ENCODE data around the gene KCTD12.

KCTD12 gene

GRCh38 chr13:76860706-76861105 lies 25.5 kb downstream of the KCTD12 start:
- DNase-seq (ENCODE audit: low read depth in 2 of 3, low spot score in 2 of 3), result no peak

GRCh38 chr13:76854894-76855293 lies 31.3 kb downstream of the KCTD12 start:
- DNase-seq (ENCODE audit: low read depth in 2 of 3, low spot score in 2 of 3), result no peak

GRCh38 chr13:76853921-76854608 lies 32.1 kb downstream of the KCTD12 start:
- DNase-seq (ENCODE audit: low read depth in 2 of 3, low spot score in 2 of 3), result no peak

GRCh38 chr13:76853481-76853880 lies 32.7 kb downstream of the KCTD12 start:
- DNase-seq (ENCODE audit: low read depth in 2 of 3, low spot score in 2 of 3), result no peak

GRCh38 chr13:76852986-76853385 lies 33.2 kb downstream of the KCTD12 start:
- no peak for DNase-seq (ENCODE audit: low read depth in 2 of 3, low spot score in 2 of 3)

GRCh38 chr13:76851961-76852360 lies 34.2 kb downstream of the KCTD12 start:
- no peak for DNase-seq (ENCODE audit: low read depth in 2 of 3, low spot score in 2 of 3)

GRCh38 chr13:76849493-76849892 lies 36.7 kb downstream of the KCTD12 start:
- DNase-seq (ENCODE audit: low read depth in 2 of 3, low spot score in 2 of 3), result no peak

GRCh38 chr13:76848596-76848995 lies 37.6 kb downstream of the KCTD12 start:
- DNase-seq (ENCODE audit: low read depth in 2 of 3, low spot score in 2 of 3), result no peak

GRCh38 chr13:76846363-76846762 lies 39.8 kb downstream of the KCTD12 start:
- DNase-seq (ENCODE audit: low read depth in 2 of 3, low spot score in 2 of 3), result no peak

- DNase-seq (ENCODE audit: low read depth in 2 of 3, low spot score in 2 of 3), result no peak
Observed at GRCh38 chr13:76845865-76846264, 40.3 kb downstream of the KCTD12 start.

GRCh38 chr13:76845367-76845766 lies 40.8 kb downstream of the KCTD12 start:
- no peak for DNase-seq (ENCODE audit: low read depth in 2 of 3, low spot score in 2 of 3)

GRCh38 chr13:76837801-76838200 lies 48.4 kb downstream of the KCTD12 start:
- no peak for DNase-seq (ENCODE audit: low read depth in 2 of 3, low spot score in 2 of 3)

GRCh38 chr13:76836311-76836710 lies 49.9 kb downstream of the KCTD12 start:
- no peak for DNase-seq (ENCODE audit: low read depth in 2 of 3, low spot score in 2 of 3)

- no peak for DNase-seq (ENCODE audit: low read depth in 2 of 3, low spot score in 2 of 3)
Observed at GRCh38 chr13:76833441-76833954, 52.7 kb downstream of the KCTD12 start.

- no peak for DNase-seq (ENCODE audit: low read depth in 2 of 3, low spot score in 2 of 3)
Observed at GRCh38 chr13:76832258-76832988, 53.8 kb downstream of the KCTD12 start.

- DNase-seq (ENCODE audit: low read depth in 2 of 3, low spot score in 2 of 3), result no peak
Observed at GRCh38 chr13:76830805-76831204, 55.4 kb downstream of the KCTD12 start.
